GM12801 (cell line): ENCODE data around the gene BCL11A.

Source experiments
- TF ChIP-seq, protein P1 (sequence below): IDR thresholded peaks from one replicate; pipeline ENCODE4 v1.5.1; 2011; ENCODE audit warnings: control low read depth; ENCODE audit not compliant: insufficient read length; ENCODE audit errors: extremely low read depth

Gene BCL11A

GRCh38 chr2:60553495-60554073 is at the start of gene BCL11A:
Gene BCL11A, minus strand, starts transcription at chr2:60553654. Its CDS starts 384 bp downstream, at chr2:60553270.
- TF ChIP-seq, protein P1, sequence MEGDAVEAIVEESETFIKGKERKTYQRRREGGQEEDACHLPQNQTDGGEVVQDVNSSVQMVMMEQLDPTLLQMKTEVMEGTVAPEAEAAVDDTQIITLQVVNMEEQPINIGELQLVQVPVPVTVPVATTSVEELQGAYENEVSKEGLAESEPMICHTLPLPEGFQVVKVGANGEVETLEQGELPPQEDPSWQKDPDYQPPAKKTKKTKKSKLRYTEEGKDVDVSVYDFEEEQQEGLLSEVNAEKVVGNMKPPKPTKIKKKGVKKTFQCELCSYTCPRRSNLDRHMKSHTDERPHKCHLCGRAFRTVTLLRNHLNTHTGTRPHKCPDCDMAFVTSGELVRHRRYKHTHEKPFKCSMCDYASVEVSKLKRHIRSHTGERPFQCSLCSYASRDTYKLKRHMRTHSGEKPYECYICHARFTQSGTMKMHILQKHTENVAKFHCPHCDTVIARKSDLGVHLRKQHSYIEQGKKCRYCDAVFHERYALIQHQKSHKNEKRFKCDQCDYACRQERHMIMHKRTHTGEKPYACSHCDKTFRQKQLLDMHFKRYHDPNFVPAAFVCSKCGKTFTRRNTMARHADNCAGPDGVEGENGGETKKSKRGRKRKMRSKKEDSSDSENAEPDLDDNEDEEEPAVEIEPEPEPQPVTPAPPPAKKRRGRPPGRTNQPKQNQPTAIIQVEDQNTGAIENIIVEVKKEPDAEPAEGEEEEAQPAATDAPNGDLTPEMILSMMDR = no peak

DNA sequence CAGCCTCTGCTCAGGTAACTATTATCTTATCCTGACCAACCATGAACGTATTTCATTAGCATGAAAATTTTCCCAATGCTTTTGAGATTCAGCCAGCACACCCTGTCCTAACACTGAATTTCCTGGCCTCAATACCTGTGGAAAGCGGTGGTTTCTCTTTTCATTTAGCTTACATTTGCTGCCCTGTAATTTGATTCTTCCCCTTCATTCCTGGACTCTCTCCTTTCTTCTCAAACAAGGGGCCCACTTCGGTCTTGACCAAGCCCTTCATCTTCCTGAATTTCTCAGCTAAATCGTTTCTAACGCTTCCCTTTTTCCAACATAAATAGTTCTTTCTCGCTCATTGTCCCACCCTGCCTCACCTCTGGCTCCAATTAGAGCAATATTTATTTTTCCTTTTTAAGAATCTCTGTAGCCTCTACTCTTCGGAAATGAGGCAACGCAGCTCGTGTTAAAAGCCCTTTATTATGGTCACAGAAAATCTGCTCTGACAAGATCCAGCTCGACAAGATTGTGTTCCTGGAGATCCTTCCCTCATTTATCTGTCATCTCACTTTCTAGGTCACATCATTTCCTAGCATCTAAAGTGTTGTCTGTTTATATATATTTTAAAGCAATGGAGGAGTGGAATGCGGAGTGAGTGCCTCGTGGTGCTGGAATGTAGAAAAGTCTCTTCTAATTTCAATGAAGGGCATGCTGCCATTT is 49.5 kb upstream of the BCL11A start:
- TF ChIP-seq, protein P1 = no peak

GRCh38 chr2:60602388-60602787 is 48.9 kb upstream of the BCL11A start:
- TF ChIP-seq, protein P1 = no peak

DNA sequence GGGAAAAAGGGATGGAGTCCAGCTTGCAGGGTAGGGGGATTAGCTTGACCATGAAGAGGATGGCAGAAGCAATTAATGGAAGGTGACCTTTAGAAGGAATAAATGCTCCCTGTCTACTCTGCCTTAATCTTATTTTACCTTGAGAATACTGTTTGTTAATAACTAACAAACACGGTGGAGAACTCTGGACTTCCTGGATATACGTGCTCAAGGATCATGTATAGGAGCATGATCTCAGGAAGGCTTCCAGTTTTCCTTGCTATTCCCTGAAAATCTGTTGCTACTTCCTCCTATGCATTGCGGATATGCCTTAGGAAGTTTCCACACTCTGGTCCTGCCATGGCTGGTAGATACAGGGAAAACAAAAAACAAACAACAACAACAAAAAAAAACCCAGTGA is 44.8 kb upstream of the BCL11A start:
- TF ChIP-seq, protein P1 = no peak

DNA sequence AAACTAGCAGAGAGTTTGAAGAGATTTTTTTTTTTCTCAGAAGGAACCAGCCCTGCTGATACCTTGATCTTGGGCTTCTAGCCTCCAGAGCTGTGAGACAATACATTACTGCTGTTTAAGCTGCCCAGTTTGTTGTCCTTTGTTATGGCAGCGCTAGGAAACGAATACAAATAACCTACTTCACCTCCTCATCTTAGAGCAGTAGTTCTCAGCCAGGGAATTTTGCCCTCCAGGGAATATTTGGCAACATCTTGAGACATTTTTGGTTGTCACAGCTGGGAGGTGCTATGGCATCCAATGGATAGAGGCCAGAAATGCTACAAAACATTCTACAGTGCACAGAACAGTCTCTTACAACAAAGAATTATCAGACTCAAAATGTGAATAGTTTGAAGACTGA is 43.9 kb upstream of the BCL11A start:
- TF ChIP-seq, protein P1 = no peak

DNA sequence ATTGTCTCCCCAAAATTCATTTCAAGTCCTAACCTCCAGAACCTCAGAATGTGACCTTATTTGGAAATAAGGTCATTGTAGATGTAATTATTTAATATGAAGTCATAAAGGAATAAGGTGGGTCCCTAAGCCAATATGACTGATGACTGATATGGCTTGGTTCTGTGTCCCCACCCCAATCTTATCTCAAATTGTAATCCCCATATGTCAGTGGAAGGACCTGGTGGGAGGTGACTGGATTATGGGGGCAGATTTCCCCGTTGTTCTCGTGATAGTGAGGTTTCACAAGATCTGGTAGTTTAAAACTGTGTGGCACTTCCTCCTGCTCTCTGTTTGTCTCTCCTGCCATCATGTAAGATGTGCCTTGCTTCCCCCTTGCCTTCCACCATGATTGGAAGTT is 43.0 kb upstream of the BCL11A start:
- TF ChIP-seq, protein P1 = no peak

DNA sequence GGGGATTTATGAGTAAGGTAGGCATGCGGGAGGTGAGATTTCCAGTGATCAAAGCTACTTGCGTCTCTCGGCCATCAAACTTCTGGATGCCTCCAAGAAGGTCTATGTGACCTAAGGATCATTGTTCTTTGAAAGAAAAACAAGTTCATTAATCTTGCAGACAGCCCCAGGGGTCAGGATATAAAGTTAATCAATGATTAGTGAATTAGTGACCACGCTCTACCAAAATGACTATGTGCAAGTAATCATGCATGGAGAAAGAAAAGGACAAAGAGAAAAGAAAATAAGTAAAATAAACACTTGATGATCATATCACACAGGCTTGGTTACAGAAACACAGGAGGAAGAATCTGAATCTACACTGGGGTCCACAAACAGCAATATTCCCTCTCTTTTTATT is 42.5 kb upstream of the BCL11A start:
- TF ChIP-seq, protein P1 = no peak
